LNCaP clone FGC (cell line): ENCODE data around the gene CCDC146.
A peak's percentile ranks its signal among the peaks of the same experiment; 100 is the strongest.

Source experiments
- DNase-seq: peaks from one replicate; pipeline ENCODE4 v3.0.0-alpha.2; 2011; ENCODE audit warnings: low read depth
- H3K4me3 ChIP-seq: 2 replicates; pipeline ENCODE4 v1.5.1; 2011; ENCODE audit warnings: mild to moderate bottlenecking, low read depth, low read length, control low read depth
- TF ChIP-seq, protein P1 (sequence below): IDR thresholded peaks from 2 replicates; pipeline ENCODE4 v1.5.1; 2012; ENCODE audit warnings: mild to moderate bottlenecking; ENCODE audit not compliant: control insufficient read depth, insufficient read depth; ENCODE audit errors: extremely low read depth

The CCDC146 gene

DNA sequence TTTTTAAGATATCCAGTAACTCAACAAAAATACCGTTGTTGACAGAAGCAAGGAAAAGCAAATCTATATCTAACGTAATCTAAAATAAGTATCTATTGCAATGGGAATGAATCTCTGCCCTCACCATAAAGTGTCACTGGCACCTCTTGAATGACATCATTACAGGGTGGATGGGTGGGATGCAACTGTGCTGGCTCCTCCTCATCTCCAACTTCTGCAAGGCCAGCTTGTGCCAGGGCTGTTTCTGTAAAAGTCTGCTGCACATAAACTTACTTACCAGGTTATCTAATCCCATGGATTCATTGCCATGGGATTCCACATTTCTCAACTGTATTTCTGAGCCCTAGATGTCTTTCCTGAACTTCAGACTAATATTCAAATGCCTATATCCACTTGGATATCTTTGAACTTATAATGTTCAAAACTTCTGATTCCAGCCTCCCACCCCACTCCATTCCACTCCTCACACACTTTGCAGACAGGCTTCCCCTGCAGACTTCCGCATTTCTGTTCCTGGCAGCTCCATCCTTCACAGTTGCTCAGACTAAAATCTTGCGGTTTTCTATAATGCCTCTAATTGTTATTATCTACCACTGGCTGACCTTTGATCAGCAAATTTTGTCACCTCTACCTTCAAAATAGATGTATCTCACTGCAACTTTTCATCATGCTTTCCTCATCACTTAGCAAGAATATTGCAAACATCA is 66.5 kb downstream of the CCDC146 start:
- TF ChIP-seq, protein P1, sequence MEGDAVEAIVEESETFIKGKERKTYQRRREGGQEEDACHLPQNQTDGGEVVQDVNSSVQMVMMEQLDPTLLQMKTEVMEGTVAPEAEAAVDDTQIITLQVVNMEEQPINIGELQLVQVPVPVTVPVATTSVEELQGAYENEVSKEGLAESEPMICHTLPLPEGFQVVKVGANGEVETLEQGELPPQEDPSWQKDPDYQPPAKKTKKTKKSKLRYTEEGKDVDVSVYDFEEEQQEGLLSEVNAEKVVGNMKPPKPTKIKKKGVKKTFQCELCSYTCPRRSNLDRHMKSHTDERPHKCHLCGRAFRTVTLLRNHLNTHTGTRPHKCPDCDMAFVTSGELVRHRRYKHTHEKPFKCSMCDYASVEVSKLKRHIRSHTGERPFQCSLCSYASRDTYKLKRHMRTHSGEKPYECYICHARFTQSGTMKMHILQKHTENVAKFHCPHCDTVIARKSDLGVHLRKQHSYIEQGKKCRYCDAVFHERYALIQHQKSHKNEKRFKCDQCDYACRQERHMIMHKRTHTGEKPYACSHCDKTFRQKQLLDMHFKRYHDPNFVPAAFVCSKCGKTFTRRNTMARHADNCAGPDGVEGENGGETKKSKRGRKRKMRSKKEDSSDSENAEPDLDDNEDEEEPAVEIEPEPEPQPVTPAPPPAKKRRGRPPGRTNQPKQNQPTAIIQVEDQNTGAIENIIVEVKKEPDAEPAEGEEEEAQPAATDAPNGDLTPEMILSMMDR: no peak
- no peak for DNase-seq
- no peak overlapping the region for H3K4me3 ChIP-seq

DNA sequence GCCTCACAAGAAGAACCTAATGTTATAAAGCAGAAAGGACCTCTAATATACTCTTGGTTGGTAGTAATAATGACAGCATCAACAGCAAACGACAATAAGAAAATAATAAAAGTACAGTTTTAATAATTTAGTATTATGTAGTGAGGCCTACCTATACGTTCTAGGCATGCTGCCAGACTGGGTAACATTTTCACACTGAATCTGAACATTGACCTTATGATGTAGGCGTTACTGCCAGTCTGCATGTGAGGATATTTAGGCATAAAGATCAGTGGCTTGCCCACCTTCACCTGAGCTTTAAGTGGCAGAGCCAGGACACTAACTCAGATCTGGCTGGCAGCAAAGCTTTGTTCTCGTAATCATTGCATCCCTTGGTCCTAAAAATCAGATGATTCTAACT is 74.7 kb downstream of the CCDC146 start:
- DNase-seq: no peak
- TF ChIP-seq, protein P1: no peak
- H3K4me3 ChIP-seq: no peak overlapping the region

DNA sequence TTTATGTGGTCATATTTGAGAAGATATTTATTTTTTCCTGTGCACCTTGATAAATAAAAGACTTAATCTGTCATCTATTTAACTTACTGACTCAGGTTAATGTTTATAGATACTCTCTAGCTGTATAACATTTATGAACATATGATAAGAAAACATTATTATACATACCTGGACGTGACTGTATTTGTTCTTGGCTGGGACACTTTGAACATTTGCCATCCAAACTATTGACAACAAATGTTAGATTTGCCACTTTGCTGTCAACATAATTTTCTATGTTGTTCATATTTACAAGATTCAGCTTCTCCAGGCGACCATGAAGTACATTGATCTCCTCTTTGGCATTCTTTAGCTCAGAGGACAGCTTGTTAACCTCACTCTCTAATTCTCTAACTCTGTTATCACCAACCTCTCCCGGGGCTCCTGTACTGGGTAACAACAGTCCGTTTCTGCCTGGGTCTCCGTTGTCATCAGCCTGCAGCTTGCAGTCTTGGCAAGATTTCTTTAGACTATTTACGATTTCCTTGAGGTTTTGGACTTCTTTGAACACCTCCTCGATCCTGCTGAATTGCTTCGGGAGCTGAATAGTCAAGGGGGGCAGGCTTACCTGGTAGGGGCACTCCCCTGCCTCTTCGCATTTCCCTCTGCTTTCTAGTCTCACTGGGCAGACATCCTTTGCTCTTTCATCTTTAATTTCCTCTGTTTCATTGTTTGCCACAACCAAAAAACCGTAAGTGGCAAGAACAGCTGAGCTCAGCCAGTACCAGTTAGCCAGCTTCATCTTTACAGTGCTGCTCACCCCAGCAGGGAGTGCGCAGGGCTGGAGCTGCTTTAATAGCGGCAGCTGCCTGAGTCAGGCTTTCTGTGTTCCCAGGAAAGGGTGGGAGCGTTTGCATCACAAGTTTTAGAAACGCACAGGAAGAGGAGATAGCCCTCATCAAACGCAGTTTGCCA is 76.9 kb downstream of the CCDC146 start, which contains the start of gene FGL2:
FGL2 (minus strand) TSS at position 807 of the 954 bp plus-strand sequence; CDS start at position 781, 26 bp downstream.
- DNase-seq: peak; percentile 75
- TF ChIP-seq, protein P1: no peak
- H3K4me3 ChIP-seq: no peak within 1 kb of the TSS

DNA sequence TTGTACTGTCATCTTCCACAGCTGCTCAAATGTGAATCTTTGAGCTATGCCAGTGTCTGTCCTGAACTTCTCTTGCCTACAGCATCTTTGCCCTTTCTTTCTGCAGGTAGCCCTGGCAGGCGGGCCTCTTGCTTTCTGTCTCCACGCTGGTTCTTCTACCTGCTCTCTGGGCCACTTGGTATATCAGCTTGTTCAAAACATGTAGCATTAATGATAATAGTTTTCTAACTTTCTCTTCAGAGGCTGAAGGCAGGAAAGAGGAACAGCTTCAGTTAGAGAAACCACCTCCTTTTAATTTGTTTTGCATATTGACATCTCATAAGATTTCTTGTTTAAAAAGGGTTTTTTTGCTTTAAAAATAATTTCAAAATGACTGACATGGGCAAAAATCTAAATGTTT is 78.1 kb downstream of the CCDC146 start:
- TF ChIP-seq, protein P1: no peak
- H3K4me3 ChIP-seq: no peak overlapping the region
- no peak for DNase-seq

DNA sequence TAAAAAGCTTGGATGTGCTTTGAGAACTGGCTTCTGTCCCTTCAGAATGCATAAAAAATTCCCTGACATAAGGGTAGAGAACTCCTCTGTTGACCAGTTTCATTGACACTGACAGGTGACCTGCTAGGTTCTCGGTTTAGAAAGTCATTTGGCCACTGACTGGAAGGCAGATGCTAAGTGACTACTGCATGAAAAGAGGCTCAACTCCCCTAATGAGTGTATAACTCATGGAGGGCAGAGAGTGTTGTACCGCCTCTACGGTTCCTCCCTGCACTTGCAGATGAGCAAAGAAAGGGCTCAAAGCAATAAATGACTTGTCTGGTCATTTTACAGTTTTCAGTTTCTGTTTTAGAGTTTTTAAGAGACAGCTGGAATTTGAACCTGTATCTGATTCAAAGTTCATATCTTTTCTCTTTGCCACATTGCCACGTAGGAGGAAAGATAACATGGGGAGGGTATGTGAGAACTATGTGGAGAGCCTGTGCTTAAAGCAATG is 80.1 kb downstream of the CCDC146 start:
- TF ChIP-seq, protein P1: no peak

DNA sequence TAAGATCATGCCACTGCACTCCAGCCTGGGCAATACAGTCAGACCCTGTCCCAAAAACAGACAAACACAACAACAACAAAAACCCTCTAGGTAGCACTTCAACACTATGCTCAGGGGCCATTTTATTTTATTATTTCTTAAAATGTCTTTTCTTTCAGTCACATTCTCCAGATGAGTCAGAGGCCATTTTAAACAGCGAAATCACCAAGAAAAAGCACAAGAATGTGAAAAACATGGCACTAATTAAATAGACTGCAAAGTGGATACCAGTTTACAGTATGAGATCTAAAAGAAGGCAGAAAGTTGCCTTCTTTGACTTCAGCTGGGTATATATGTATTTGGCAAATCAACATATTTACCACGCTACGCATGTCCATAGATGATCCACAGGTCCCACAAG is 83.3 kb downstream of the CCDC146 start:
- TF ChIP-seq, protein P1: no peak
- no peak overlapping the region for H3K4me3 ChIP-seq
- DNase-seq: no peak

More for the DNA sequence above, 80.1 kb downstream of the CCDC146 start:
- H3K4me3 ChIP-seq: no peak overlapping the region
- DNase-seq: no peak
